Stimulated activated CD8-positive, alpha-beta memory T cell treated with anti-CD3 and anti-CD28 coated beads, Interleukin-15, amount 100 ng/mL, for 1 hour (primary cell): ENCODE results near the gene TXNL4A.
"Not testable (repeated sequence)": the region's sequence is repeated elsewhere in the genome, so short reads cannot be mapped to it uniquely, and the experiment has no call there.

ENCODE experiments used
- DNase-seq: peaks from one replicate; pipeline ENCODE4 v3.0.0-alpha.2; 2020; ENCODE audit warnings: low read depth

Gene TXNL4A

GRCh38 chr18:79988451-79989194, at the start of gene TXNL4A:
Gene TXNL4A (minus strand): TSS chr18:79988563. CDS start chr18:79988392, 171 bp downstream.
- DNase-seq: peak; percentile 72

GRCh38 chr18:80037300-80037699, 48.9 kb upstream of the TXNL4A start:
- DNase-seq: no peak

GRCh38 chr18:80035997-80036396, 47.6 kb upstream of the TXNL4A start:
- DNase-seq: no peak

- DNase-seq: no peak
Observed at GRCh38 chr18:80034852-80035406, 46.6 kb upstream of the TXNL4A start.

- DNase-seq: peak; percentile 100
Observed at GRCh38 chr18:80034068-80034851, 45.9 kb upstream of the TXNL4A start, which contains the start of gene RBFA. Gene RBFA (plus strand): TSS chr18:80034434. CDS start chr18:80034496, 62 bp downstream.

- peak; percentile 42 for DNase-seq
Observed at GRCh38 chr18:80033181-80034067, 45.1 kb upstream of the TXNL4A start.

GRCh38 chr18:80029690-80030089, 41.3 kb upstream of the TXNL4A start:
- no peak for DNase-seq

- DNase-seq: not testable (repeated sequence)
Observed at GRCh38 chr18:80027719-80028118, 39.4 kb upstream of the TXNL4A start.

- no peak for DNase-seq
Observed at GRCh38 chr18:80026363-80026762, 38.0 kb upstream of the TXNL4A start.

GRCh38 chr18:80023173-80023572, 34.8 kb upstream of the TXNL4A start:
- no peak for DNase-seq

- no peak for DNase-seq
Observed at GRCh38 chr18:80022613-80023012, 34.2 kb upstream of the TXNL4A start.

- no peak for DNase-seq
Observed at GRCh38 chr18:80012714-80013113, 24.4 kb upstream of the TXNL4A start.

- not testable (repeated sequence) for DNase-seq
Observed at GRCh38 chr18:80011496-80012137, 23.3 kb upstream of the TXNL4A start.

- no peak for DNase-seq
Observed at GRCh38 chr18:80010551-80010906, 22.2 kb upstream of the TXNL4A start.

- no peak for DNase-seq
Observed at GRCh38 chr18:80009661-80010550, 21.5 kb upstream of the TXNL4A start.

- DNase-seq: no peak
Observed at GRCh38 chr18:80006724-80007123, 18.4 kb upstream of the TXNL4A start.

- DNase-seq: no peak
Observed at GRCh38 chr18:80004600-80005342, 16.4 kb upstream of the TXNL4A start.

GRCh38 chr18:80002468-80002867, 14.1 kb upstream of the TXNL4A start:
- DNase-seq: no peak

- no peak for DNase-seq
Observed at GRCh38 chr18:80000877-80001276, 12.5 kb upstream of the TXNL4A start.

GRCh38 chr18:79999701-80000100, 11.3 kb upstream of the TXNL4A start:
- DNase-seq: not testable (repeated sequence)
